GM21423 (cell line): Measurements from ENCODE around the gene CSNK1E.

Experiments used
- ATAC-seq: cut with Tn5 transposase; IDR thresholded peaks from one replicate; pipeline ENCODE4 v1.9.1; 2021; ENCODE audit warnings: mild to moderate bottlenecking, moderate library complexity; ENCODE audit not compliant: unreplicated experiment

Gene CSNK1E

DNA sequence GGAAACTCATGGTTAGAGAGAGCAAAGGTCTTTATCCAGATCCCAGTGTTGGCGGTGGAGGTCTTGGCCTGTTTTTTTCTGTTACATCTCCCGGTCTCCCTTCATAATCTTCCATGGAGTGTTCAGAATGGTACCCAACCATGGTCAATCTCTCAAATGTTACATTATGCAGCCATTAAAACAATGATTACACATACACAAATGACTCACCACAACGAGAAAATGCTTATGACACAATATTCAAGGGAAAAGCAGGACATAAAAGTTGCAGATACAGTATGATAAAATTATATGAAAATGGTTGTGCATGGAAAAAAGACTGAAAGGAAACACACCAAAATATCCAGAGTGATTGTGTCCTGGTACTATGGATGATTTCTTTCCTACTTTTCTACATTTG, 17.8 kb upstream of the CSNK1E start:
- no peak for ATAC-seq

DNA sequence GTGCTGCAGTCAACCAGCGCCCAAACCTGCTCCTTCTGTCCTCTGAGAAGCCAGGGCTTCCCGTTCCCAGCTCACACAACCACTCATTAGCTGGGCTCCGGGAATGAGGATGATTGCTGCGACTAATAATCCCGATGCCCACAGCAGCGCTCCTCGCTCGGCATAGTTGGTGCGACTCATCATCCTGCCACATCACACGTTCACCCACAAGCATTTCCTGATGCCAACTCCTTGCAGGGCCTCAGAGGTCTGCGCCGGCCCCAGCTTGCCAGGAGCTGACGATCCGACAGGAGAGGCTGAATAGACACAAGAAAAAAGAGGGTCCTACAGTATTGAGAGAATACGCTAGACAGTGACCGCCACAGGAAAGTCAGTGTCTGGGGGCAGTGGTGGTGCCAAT, 10.6 kb upstream of the CSNK1E start:
- no peak for ATAC-seq

DNA sequence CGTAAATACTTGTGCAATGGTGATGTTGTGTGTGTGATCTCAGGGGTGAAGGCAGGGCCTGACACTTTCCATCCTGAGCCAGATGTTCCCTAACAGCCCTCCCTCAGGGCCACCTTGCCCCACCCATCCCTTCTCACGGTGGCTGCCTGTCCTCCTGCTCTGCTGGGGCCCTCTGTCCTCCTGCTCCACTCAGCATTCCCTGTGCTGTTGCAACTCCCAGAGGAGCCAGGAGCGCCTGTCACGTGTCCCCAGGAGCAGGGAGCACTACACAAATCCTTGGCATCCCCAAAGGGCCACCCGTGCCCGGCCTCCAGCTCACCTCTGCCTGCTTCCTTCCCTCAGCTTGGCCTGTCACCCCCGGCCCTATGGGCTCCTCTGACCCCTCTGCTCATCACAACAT, 10.2 kb upstream of the CSNK1E start:
- ATAC-seq: no peak

DNA sequence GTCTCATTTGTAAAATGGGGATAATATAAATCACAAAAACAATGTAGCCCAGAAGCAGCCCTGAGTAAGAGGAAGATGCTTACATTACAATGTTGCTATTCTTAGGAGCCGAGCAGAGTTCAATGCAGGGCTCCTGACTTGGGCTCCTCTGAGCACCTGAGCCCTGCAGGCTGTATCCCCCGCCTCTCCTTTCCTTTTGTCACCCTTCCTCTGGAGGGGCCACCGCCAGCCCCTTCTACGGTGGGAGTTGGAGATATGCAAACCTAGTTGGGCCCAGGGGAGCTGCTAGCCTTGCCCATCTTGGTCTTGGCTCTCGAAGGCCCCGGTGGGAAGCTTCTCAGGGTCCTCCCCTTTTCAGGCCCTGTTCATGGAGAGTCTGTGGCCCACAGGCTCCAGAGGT, 8.4 kb upstream of the CSNK1E start:
- ATAC-seq: no peak

DNA sequence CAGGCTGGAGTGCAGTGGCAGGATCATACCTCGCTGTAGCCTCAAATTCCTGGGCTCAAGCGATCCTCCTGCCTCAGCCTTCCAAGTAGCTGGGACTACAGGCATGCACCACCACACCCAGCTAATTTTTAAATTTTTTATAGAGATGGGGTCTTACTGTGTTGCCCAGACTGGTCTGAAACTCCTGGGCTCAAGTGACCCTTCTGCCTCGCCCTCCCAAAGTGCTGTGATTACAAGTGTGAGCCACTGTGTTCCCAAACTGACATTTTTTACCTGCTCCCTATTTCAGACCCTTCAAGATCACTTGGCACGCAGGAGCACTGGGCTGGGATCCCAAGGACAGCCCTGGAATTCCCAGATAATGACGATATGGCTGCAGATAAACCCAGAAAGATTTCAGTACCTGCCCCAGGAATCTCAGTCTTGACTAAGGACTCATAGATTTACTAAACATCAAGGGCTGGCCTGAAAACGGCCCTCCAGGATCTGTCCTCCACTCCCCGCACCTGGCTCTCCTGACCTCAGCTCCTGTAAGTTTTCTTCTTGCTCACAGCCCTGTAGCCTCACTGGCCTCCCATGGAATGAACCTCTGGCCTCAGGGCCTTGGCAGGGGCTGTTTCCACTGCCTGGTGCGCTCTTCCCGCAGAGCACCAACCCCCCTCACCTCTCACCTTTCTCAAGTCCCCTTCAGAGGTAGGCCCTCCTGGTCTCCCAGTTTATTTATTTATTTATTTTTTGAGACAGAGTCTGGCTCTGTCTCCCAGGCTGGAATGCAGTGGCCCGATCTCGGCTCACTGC, 3.6 kb upstream of the CSNK1E start:
- no peak for ATAC-seq

DNA sequence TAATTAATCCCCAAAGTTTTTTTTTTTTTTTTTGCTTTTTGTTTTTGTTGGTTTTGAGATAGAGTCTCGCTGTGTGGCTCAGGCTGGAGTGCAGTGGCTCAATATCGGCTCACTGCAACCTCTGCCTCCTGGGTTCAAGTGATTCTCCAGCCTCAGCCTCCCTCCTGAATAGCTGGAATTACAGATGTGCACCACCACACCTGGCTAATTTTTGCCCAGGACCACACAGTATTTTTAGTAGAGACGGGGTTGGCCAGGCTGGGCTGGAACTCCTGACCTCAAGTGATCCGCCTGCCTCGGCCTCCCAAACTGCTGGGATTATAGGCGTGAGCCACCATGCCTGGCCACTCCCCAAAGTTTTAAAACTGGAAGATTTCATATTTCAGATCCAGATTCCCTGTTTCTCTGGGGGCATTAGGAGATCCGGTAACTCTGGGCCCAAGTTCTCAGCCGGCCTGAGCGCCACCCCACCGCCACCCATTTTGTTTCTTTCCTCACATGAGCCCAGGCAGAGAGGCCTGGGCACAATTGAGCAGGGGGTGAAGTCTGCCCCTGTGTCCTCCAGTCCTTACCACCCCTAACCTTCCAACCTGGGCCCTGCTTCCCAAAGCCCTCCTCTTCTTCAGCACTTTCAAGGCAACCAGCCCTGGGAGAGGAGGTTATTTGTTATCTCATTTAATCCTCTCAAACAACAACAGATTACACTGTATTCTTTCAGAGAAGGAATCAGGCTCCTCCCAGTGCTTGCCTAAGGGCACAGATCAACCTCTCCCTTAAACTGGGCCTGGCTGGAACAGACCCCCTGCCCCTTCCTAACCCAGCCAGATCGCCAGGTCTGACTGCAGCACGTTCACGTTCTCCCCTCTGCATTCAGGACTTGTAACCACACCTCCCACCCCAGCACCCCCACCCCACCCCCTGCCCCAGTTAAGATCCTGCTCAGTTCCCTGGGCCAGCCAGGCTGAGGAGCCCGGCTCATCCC, 1.9 kb upstream of the CSNK1E start:
- no peak for ATAC-seq

DNA sequence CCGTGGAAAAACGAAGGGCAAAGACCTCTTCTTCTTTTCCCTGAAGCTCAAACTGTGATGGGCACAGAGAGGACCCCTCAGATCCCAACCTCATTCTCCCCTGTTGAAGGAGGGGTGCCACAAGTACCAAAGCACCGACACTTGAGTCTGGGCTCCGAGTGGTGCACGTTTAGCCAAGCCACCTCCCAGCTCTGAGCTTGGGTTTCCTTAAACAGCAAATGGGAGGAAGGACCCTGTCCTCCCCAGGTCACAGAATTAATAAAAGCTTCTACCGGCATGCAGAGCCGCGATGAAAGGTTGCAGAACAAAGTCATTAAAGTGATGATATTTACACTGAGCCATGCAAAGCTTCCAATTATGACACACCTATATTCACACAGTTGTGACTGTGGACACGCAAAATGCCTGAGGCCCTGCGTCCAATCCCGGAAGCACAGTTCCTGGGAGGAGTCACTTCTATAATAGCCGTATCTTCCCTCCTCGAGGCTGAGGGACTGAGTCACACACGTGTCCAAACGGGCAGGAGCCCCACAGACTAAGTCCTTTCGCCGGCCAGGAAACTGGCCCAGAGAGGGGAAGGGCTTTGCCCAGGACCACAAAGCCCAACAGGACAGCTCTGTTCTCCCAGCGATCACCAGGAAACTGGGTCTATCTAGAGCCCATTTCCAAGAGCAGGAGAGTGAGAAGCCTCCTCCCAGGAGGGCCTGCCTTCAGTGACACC, 922 bp upstream of the CSNK1E start:
- no peak for ATAC-seq

DNA sequence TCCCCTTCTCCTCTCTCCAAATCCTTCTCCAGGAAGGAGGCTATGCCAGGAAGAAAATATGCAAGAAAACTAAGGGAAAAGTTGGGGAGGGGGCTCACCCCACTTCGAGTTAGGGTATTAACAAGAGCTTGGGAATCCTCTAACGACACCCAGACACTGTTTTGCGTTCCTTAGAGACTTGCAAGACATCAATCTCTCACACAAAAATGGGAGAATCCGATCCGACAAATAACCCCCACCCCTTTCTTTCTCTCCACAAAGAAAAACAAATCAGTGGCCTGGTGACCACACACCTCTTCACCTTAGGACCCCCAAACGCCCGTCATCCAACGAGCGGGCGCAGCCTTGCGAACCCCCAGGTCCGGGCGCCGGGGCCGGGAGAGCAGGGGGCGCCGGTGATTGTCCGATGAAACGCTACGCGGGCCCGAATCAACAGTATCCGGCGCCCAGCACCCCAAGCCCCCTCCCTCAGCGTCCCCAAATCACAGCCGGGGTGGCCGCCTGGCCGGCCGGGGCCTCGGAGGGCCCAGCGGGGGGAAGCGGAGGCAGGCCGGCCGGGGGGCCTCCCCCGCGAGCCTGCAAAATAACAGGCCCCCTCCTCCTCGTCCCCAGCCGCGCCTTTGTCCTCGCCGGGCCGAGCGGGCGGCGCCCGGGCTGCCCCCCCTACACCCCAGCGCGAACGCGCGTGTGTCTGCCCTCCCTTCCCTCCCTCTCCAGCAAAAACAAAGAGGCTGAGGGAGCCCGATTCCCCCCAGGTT, 690 bp downstream of the CSNK1E start:
- ATAC-seq: peak; percentile 12

DNA sequence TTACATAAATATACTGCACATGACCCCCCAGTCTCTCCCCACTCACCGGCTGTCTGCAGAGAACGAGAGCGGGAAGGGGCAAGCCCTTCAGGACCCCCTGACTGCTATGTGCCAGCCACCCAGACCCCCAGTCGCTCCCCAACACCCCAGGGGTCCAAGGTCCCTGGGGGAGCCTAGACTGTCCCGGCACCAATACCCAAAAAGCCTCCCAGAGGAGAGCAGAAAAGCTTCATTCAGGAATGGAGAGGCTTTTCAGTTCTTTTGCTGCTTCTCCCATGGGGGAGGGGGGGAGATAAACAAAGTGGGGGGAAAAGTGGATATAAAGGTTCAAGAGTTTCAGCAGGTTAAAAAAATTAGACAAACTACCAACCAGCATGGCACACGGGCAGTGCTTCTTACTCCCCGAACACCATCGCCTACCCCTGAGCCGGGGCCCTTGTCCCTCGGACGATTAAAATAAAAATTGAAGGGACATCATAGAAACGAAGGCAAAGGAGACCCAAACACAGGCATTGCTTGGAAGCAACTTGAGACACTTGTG, 1.3 kb downstream of the CSNK1E start:
- no peak for ATAC-seq

DNA sequence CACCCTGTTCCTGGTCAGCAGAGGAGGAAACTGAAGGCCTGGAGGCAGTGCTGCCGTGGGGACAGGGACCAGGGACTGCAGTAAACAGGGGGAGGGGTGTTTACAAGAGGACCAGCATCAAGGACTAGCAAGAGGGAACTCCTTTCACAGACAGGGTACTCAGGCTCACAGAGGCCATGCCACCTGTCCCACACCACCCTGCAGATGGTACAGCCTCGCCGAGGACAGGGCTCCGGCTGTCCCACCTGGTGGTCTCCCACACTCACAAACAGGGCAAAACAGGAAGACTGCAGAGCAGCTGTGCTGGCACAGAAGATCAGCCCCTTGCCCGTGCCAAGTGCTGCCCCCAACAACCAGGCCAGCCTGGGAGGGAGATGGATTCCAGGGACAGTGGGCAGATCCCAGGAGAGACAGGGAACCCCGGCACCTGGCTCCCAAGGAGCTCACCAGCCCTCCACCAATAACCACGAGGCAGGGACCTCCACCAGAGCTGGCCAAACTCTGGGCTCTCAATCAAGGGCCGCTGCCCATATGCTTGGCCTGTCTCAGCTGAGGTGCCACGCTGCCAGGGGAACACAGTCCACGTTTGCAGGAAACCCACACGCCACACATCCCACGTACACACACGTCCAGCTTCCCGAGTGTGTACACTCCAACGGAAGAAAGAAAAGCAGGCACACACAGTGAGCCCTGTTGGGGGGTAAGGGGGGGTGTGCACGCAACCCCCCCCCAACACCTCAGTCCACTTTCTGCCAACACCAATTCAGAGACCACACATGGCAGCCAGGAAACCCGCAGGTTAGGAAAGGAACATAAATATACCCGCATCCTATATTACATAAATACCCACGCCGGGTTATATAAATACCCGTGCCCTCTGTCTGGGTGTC, 2.1 kb downstream of the CSNK1E start:
- no peak for ATAC-seq

DNA sequence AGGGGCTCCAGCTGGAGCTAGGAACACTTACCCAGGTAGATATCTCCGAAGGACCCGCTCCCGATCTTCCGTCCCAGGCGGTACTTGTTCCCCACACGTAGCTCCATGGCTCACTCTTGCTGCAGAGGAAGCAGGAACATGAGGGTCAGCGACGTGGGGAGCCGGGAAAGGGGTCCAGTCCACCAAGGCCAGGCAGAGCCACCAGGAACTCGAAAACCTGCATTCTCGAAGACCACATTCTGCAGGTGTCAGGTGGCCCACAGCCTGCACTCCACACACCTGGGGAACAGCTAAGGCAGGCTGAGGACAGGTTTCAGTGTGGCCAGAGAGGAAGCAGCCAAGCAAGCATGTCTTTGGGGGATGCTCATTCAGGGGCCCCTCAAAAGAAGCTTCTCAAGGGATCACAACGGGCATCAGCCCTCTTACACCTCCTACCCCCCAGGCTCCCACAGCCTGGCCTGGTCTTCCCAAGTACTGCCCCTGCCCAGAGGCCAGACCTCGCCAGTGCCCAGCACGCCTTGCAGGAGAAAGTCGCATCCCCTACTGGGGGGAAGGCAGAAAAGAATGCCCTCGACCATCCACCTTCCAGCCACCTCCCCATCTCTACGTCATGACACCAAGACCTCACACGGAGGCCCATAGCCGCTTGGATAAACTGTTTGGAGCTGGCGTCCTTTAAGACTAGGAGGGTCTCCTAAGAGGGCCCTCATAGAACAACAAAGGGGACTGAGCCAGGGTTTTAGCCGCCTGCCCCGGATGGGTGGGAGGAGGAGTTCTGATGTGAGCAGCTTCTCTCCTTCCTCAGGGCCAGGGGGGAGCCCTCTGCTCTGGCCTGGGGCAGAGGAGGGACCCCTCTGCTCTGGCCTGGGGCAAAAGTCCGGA, 2.9 kb downstream of the CSNK1E start:
- no peak for ATAC-seq

DNA sequence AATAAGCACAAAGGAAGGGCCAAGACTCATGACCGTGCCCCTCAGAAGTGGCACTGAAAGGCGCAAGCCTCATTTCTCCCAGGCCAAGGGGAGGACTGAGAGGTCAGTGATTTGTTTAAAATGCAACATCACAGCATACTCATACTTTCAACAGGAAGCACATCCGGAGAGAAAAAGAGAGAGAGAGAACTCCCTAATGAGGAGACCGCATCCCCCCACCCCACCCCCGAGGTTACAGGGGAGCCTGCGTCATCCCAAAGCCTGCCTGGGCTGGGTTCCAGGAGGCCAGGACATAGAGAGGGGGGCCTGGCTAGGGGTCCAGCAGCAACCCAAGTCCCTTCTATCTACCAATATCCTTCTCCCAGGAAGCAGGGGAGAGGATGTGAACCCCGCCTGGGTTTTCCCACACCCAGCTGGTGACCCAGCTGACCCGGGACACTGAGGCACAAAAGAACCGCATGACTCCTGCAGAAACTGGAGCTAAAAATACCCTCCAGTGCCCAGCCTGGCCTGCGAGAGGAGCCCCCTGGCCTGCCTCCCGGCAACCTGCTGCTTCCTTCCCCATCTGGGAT, 3.8 kb downstream of the CSNK1E start:
- no peak for ATAC-seq

DNA sequence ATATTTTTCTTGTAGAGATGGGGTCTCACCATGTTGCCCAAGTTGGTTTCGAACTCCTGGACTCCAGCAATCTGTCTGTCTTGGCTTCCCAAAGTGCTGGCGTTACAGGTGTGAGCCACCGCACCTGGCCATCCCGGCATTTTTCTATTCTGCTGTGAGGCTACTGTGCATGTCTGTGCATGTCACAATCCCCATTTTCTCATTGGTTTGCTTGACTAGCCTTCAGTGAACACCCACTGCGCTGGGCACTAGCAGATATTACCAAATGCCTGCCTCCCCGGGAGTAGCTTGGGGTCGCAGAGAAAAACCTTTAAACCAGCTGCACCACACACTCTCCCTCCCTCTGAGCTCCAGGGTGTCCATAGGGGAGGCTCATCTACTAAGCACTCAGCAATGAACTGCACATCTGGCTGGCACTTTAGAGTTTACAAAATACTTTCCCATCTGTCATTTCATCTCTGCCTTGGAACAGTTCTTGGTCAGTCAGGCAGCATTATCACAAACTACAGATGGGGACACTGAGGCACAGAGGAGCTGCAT, 4.9 kb downstream of the CSNK1E start:
- no peak for ATAC-seq

DNA sequence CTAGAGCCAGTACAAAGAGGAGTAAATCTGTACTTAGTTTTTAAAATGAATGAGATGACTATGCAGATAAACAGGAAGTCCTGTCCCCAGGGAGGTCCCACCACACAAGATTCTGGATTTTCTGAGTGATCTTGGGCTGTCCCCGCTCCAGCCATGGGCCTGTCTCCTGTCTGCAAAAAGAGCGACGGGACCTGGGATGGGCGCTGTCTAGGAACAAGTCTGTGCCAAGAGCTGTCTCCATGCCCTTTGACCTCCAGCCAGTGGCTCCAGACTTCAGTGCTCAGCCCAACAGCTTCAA, 6.0 kb downstream of the CSNK1E start:
- ATAC-seq: no peak

DNA sequence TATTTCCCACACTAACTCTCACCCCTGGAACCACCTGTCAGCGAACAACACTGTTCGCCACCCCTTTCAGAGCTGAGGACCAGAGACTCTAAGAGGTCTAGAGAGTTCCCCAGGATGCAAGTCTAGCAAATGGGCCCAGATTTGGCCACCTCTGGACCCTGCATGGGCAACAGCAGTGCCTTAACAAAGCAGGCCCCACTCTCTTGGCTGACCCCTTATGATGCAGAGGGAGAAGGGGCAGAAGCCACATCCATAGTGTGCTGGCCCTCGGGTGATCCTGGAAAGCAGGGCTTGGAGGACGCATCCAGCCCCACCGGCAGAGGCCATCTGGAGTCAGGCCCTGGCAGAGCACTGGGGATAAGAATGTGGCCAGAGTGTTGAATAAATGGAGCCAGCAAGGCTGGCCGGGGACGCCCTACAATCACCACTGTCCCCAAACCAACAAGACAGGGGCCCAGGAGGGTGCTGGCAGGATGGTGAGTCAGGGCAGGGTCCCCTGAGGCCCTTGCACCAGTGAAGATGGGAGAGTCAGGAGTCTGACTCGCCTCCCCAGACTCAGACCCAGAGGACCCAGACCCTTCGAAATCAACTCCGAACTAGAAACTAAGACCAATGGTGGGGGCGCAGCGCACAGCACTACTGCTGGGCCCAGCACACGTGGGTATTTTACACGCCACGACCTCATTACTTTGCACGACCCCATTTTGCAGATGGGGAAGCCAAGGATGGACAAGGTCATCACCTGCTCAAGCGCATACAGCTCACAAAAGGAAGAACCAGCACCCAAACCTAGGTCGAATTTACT, 6.5 kb downstream of the CSNK1E start:
- no peak for ATAC-seq

DNA sequence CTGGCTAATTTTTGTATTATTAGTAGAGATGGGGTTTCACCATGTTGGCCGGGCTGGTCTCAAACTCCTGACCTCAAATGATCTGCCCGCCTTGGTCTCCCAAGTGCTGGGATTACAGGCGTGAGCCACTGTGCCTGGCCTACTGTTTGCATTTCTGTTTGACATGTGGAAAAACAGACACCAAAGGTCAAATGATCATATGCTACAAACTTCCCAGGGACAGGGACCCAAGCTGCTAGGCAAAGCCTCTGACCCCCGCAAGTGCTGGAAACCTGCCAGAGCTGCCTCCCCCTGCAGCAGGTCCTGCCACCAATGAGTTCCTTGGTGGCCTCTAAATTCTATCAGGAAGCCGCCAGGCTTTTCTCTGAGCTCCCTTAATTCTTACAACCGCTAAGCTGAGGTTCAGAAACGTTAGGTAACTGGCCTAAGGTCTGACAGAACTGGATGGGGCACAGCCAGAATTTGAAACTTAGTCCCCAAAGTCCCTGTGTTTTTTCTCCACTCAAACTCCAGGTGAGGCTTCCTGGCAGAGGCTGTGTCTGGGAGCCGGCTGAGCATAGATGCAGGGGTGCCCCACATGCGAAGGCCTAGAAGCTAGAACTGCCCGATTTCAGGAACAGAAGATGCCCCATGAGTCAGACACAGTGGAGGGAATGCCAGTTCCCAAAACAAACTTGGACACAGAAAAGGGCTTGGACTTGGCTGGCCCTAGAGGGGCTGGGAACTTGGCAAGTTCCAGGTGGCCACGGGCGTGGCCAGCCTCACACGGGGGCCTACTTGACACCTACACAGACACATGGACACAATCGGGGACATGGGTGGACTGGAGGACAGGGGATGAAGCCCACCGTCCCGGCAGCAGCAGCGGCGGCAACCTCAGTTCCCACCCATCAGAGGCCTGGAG, 7.4 kb downstream of the CSNK1E start:
- no peak for ATAC-seq
